HL-60 (cell line): Measurements from ENCODE around the gene PARD3.

Source experiments
- DNase-seq, 2 experiments: peaks; one replicate each; pipeline ENCODE4 v3.0.0-alpha.2; 2010 to 2020; ENCODE audit warnings: low read depth in 1 of 2, low spot score in 1 of 2
- H3K27ac ChIP-seq: fragments of 250-450 bp; sonication (Bioruptor Pico); replicated peaks from 2 replicates; pipeline ENCODE4 v1.5.1; 2020; ENCODE audit warnings: mild to moderate bottlenecking, moderate library complexity
- H3K27me3 ChIP-seq: fragments of 250-450 bp; sonication (Bioruptor Pico); 2 replicates; pipeline ENCODE4 v1.5.1; 2021; ENCODE audit warnings: mild to moderate bottlenecking, moderate library complexity; ENCODE audit not compliant: insufficient read depth, poor library complexity, severe bottlenecking
- H3K4me3 ChIP-seq: replicated peaks from 2 replicates; pipeline ENCODE4 v1.5.1; 2011; ENCODE audit warnings: mild to moderate bottlenecking, control low read depth, low read length; ENCODE audit not compliant: insufficient read depth
- GABPA ChIP-seq: IDR thresholded peaks from 2 replicates; pipeline ENCODE4 v1.6.1; 2012; ENCODE audit warnings: low read depth
- POLR2AphosphoS5 ChIP-seq: IDR thresholded peaks from 2 replicates; pipeline ENCODE4 v1.6.1; 2012; ENCODE audit warnings: low read depth
- SPI1 ChIP-seq: IDR thresholded peaks from 2 replicates; pipeline ENCODE4 v1.6.1; 2012; ENCODE audit warnings: low read depth, mild to moderate bottlenecking, borderline replicate concordance
- TF ChIP-seq, protein P1 (sequence below): IDR thresholded peaks from one replicate; pipeline ENCODE4 v1.5.1; 2011; ENCODE audit warnings: low read length, control low read depth, inconsistent platforms; ENCODE audit not compliant: insufficient read depth
- TF ChIP-seq, protein P2 (sequence below): IDR thresholded peaks from 2 replicates; pipeline ENCODE4 v1.6.1; 2012; ENCODE audit warnings: low read depth; ENCODE audit not compliant: insufficient replicate concordance

The PARD3 gene

DNA sequence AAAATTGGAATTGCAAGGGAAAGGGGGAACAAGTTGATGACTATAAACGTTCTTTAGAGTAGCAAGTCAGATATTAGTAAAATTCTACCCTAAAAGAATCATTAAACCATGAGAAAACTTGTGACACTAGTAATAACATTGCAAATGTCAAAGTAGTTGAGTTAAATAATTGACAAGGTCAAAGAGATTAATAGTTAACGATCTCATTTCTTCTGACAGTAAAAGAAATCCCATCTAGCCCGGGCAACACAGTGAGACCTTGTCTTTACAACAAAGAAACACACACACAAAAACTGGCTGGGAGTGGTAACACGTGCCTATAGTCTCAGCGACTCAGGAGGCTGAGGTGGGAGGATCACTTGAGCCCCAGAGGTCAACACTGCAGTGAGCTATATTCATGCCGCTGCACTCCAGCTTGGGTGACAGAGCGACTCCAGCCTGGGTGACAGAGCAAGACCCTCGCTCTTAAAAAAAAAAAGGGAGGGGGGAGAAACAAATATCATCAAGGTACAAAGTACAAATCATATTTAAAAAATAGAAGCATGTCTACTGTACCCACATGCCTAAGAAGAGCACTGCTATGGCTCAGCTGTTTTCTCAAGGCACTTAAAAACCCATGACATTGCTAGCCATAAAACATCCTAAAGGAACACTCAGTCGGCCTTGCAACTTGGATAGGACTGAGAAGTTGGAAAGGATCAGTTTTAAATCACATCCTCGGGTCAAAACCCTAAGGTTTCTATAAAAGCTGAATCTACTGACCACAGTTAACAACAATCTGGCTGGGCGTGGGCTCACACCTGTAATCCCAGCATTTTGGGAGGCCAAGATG, 401.1 kb downstream of the PARD3 start:
- TF ChIP-seq, protein P1, sequence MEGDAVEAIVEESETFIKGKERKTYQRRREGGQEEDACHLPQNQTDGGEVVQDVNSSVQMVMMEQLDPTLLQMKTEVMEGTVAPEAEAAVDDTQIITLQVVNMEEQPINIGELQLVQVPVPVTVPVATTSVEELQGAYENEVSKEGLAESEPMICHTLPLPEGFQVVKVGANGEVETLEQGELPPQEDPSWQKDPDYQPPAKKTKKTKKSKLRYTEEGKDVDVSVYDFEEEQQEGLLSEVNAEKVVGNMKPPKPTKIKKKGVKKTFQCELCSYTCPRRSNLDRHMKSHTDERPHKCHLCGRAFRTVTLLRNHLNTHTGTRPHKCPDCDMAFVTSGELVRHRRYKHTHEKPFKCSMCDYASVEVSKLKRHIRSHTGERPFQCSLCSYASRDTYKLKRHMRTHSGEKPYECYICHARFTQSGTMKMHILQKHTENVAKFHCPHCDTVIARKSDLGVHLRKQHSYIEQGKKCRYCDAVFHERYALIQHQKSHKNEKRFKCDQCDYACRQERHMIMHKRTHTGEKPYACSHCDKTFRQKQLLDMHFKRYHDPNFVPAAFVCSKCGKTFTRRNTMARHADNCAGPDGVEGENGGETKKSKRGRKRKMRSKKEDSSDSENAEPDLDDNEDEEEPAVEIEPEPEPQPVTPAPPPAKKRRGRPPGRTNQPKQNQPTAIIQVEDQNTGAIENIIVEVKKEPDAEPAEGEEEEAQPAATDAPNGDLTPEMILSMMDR, result no peak
- TF ChIP-seq POLR2AphosphoS5 (no peak), GABPA (no peak), SPI1 (no peak)
- TF ChIP-seq, protein P2, sequence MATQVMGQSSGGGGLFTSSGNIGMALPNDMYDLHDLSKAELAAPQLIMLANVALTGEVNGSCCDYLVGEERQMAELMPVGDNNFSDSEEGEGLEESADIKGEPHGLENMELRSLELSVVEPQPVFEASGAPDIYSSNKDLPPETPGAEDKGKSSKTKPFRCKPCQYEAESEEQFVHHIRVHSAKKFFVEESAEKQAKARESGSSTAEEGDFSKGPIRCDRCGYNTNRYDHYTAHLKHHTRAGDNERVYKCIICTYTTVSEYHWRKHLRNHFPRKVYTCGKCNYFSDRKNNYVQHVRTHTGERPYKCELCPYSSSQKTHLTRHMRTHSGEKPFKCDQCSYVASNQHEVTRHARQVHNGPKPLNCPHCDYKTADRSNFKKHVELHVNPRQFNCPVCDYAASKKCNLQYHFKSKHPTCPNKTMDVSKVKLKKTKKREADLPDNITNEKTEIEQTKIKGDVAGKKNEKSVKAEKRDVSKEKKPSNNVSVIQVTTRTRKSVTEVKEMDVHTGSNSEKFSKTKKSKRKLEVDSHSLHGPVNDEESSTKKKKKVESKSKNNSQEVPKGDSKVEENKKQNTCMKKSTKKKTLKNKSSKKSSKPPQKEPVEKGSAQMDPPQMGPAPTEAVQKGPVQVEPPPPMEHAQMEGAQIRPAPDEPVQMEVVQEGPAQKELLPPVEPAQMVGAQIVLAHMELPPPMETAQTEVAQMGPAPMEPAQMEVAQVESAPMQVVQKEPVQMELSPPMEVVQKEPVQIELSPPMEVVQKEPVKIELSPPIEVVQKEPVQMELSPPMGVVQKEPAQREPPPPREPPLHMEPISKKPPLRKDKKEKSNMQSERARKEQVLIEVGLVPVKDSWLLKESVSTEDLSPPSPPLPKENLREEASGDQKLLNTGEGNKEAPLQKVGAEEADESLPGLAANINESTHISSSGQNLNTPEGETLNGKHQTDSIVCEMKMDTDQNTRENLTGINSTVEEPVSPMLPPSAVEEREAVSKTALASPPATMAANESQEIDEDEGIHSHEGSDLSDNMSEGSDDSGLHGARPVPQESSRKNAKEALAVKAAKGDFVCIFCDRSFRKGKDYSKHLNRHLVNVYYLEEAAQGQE, result no peak
- no peak for DNase-seq
- H3K27ac ChIP-seq, result no peak overlapping the region
- H3K4me3 ChIP-seq, result no peak overlapping the region
- no peaks in the 10 kb centered on the region for H3K27me3 ChIP-seq

DNA sequence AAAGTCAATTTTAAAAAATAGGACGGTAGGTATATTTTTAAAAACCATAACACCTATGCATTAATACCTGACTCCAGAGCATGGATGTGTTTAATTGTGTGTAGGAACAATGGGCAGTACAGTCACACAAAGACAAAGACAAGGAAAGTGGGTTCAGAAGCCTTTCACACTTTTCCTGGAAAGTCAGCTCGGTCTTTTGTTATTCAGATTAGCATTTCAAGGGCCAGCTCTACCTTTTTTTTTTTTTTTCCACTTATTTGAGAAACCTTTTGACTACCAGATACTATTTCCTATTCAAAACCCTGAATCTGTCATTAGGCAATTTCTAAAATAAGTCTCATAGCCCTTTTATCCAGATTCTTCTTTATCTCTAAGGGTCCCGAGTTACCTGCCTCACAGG, 401.9 kb downstream of the PARD3 start:
- no peak for DNase-seq
- TF ChIP-seq, protein P2, result no peak
- TF ChIP-seq SPI1, result no peak
- TF ChIP-seq, protein P1, result no peak
- no peak for TF ChIP-seq GABPA
- no peak for TF ChIP-seq POLR2AphosphoS5
- Histone ChIP-seq H3K4me3 (no peak overlapping the region), H3K27me3 (no peaks in the 10 kb centered on the region), H3K27ac (no peak overlapping the region)

DNA sequence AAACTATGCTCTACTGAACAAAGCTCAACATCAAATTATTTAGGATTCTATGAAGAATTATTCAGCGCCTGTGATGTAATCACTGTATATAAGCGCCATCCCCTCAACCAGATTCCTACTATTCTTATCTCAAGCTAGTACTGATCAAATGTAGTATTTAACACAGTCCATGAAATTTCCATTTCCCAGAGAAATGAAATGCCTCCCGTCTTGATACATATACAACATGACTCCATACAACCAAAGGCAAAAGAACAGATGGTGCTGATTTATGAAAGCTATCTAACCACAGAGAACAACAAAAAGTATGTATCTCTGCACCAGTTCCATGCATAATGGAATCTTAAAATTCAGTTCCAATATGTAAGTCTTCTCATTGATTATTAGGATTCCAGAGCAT, 406.1 kb downstream of the PARD3 start:
- TF ChIP-seq, protein P1, result no peak
- TF ChIP-seq POLR2AphosphoS5 (no peak), GABPA (no peak), SPI1 (no peak)
- TF ChIP-seq, protein P2, result no peak
- H3K27me3 ChIP-seq, result no peaks in the 10 kb centered on the region
- no peak overlapping the region for H3K27ac ChIP-seq
- DNase-seq, result no peak
- H3K4me3 ChIP-seq, result no peak overlapping the region
